Medulla oblongata (tissue), 1 donor: ENCODE data around the gene RXFP1.

ENCODE experiments used
- DNase-seq: peaks from one replicate; pipeline ENCODE4 v3.0.0-alpha.2; 2015; ENCODE audit errors: extremely low spot score

Gene RXFP1

DNA sequence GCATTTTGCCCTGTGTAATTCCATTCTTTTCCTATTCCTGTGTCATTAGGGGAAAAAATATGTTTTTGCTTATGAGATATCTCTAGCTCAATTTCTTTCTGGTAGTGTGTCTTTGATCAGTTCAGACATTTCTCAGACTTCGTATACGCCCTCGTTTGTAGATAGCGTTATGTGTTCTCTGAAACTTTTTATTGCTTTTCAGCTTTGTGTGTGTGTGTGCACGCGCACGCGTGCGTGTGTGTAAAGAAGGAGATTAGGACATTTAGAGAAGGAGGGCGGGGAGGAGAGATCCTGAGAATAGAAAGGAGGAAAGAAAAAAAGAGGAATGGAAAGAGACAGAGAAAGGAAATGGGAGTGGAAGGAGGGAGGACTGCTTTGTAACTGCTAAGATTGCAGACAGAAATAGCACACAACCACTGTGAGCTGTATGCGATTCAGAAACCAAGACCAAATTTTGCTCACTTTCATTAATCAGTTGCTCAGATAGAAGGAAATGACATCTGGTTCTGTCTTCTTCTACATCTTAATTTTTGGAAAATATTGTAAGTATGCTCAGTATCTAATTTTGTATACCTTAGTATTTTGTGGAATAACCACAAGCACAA lies at the start of gene RXFP1:
Gene RXFP1 (plus strand): TSS at position 399 of the 605 bp plus-strand sequence. CDS start 95 bp downstream, at position 494.
- no peak for DNase-seq

- DNase-seq: no peak
These were observed 39.9 kb upstream of the RXFP1 start for GRCh38 chr4:158481811-158482210.

GRCh38 chr4:158484173-158484885 lies 37.4 kb upstream of the RXFP1 start:
- no peak for DNase-seq

GRCh38 chr4:158490629-158491028 lies 31.1 kb upstream of the RXFP1 start:
- DNase-seq: no peak

GRCh38 chr4:158492391-158492790 lies 29.3 kb upstream of the RXFP1 start:
- DNase-seq: no peak

DNA sequence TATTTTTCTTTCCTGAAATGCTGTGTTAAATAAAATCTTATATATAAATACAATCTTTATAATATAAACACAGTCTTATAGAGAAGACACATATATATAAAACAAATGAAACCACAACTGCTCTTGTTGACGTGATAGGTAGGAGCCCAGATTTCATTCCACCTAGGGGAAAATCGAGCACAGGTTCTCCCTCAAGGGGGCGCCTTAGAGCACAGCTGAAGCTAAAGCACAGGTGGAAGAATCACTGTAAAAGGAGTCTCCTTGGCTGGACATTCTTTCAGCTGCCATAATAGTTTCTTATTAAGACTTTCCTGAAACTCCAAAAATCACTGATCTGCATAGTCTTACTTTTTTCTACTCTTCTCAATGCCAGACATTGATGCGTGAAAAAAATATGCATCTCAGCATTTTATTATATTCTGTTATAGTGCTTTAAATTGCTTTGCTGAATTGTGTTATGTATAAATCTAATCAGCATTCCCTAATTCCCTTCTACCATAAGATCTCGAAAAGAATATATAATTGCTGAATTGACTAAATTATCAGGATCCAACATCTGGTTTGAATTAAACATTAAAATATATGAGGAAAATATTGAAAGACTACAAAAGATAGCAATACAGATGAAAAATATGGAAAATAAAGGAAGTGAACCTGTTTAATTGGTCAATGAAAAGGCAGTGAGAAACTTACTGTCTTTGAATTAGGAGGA lies 25.5 kb upstream of the RXFP1 start:
- no peak for DNase-seq

DNA sequence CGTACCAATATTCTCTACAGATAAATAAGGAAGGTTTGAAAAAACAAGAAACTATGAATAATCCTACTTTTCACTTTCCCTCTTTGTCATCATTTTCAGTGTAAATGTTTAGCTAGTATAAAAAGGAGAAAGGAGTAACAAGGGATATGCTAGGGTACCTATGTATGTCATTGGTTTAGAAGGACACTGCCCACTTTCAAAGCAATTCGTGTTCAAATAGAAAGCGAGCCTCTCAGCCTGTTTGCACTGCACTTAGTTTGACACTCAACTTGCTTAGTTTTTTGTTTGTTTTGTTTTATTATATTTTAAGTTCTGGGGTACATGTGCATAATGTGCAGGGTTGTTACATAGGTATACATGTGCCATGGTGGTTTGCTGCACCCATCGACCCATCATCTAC lies 21.6 kb upstream of the RXFP1 start:
- no peak for DNase-seq

GRCh38 chr4:158513256-158513655 lies 8.4 kb upstream of the RXFP1 start:
- no peak for DNase-seq

DNA sequence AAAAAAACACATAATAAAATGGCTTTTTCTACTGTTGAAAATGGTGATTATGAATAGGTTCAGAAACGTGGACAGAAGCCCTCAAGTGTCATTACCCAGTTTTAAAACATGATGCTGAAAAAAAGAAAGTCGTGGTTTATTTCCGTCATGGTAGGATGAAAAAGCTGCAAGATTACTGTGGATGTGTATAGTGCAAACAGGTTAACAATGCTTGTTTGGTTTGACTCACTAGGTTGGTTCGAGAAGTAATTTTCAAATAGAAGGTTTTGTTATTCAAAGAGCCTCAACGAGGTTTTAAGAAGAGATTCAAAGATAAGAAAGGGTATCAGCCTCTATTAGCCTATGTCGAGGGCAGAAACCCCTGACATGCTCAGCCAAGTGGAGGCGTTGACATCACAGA lies 2.5 kb upstream of the RXFP1 start:
- no peak for DNase-seq

GRCh38 chr4:158523990-158524535 lies 2.4 kb downstream of the RXFP1 start:
- DNase-seq: no peak

- DNase-seq: no peak
These were observed 5.8 kb downstream of the RXFP1 start for GRCh38 chr4:158527516-158527915.

DNA sequence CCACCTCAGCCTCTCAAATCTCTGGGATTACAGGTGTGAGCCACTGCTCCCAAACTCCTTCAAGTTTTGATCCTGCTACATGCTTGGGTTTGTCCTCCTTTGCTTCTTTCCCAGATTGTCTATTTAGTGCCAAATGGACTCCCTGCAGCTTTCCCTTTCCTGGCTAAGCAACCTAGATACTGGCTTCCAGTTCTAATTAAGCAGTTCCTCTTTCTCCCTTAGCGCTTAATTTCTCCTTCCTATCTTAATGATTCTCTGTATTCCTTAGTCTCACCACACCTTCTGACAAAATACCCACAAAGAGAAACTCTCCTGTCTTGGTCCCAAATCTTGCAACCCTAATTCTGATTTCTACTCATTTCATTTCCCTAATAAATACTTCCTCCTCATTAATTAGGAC lies 7.8 kb downstream of the RXFP1 start:
- no peak for DNase-seq

GRCh38 chr4:158530381-158530780 lies 8.7 kb downstream of the RXFP1 start:
- DNase-seq: no peak

DNA sequence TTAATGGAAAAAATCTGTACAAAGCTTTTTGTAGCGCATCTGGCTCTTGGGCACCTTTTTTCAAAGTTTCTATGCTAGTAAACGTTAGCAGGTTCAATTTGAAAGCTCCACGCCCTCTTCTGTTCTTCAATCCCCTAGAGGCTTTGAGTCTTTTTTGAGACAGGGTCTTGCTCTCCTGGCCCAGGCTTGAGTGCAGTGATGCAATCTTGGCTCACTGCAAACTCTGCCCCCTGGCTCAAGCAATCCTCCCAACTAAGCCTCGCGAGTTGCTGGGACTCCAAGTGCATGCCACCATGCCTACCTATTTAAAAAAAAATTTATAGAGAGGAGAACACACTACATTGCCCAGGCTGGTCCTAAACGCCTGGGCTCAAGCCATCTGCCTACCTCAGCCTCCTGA lies 9.2 kb downstream of the RXFP1 start:
- DNase-seq: no peak

DNA sequence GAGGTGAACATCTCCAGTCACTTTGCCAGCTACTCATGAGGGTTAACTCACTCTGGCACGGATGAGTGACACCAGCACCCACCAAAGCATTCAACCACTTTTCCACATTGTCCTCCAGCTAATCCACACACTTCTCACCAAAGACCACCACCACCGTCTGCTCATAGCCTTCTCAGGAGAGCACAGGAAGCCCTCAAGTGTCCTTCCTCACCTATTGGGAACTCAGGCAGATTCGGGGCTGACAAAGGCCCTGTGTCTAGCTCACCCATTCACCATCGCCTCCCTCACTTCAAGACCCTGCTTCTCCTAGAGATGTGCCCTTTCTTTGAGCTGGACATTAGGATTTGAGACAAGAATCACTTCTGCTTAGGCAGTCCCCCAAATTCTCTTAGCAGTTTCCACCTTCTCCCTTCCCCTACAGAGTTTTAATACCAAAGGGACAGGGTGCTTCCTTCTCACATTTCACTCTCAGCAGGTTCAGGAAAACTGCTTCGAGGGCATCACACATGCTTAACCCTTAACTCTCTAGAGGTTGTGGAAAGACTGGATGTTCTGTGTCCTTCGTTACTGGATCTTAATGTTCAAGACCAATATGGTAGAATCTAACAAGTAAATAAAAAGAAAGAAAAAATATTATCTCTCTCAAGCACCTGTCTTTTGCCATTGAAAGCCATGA lies 11.0 kb downstream of the RXFP1 start:
- no peak for DNase-seq

DNA sequence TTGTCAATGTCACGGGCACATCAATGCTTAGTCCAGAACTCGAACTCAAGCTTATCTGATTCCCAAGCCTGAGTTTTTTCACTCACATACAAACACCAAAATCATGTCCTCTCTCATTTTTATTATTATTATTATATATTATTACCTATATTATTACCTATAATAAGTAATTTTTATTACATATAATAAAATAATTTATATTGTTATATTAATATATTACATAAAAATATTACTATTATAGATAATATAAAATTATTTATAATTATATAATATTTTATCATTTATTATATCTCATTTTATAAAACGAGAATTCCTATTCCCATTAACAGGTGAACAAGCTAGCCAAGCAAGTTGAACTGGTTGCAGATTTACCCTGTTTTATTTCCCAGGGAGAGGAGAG lies 13.0 kb downstream of the RXFP1 start:
- DNase-seq: no peak

DNA sequence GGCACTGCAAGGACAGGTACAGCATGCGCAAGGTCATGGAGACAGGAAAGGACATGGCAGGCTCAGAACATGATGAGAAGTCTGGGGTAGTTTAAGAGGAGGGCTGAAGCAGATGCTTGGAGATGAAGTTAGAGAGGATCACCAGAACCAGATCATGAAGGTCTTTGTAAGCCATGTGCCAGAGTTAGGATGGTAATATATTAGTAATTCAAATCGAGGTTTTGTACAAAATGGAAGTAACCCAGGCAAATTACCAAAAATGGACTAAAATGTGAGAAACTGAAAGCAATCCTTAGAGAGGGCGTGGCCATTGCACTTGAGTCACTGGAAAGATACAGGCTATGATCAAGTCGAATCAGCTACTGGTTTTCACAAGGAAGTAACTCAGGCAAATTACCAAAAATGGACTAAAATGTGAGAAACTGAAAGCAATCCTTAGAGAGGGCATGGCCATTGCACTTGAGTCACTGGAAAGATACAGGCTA lies 13.5 kb downstream of the RXFP1 start:
- no peak for DNase-seq

- DNase-seq: no peak
These were observed 15.2 kb downstream of the RXFP1 start for GRCh38 chr4:158536833-158537232.

DNA sequence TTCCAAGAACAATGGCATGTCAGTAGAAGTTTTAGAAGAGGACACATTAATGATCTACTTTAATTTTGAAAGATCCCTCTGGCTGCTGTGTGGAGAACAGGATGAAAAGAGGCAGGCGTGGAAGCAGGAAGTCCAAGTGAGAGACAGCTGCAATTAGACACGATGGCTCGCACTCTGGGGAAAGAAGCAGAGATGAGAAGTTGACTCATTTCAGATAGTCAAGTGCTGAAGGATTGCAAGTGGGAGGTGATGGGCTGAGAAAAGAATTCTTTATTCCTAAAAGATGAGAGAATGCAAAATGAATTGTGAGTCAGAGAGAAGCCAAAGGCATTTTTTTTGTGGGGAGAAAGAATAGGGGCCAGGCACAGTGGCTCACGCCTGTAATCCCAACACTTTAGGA lies 16.5 kb downstream of the RXFP1 start:
- no peak for DNase-seq

DNA sequence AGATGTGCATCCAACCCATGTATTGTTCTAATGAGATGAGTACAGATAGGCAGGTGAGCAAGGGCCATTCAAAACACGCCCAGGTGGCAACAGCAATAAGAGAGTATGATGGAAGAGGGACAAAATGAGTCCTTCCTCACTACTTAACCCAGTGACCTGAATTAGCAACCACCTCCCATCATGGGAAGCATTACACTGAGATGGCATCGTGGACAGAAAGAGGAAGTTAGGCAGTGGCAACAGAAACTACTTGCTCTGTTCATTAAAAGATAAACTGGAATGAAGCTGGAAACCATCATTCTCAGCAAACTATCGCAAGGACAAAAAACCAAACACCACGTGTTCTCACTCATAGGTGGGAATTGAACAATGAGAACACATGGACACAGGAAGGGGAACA lies 17.2 kb downstream of the RXFP1 start:
- no peak for DNase-seq

- no peak for DNase-seq
These were observed 18.6 kb downstream of the RXFP1 start for GRCh38 chr4:158540125-158540907.
